HEK293 (cell line): Measurements from ENCODE around the gene IGFBP5.

Experiments
- EGR2 ChIP-seq: fragments of 450-650 bp; formaldehyde crosslinking; IDR thresholded peaks from 2 replicates; pipeline ENCODE4 v1.5.1; 2016; ENCODE audit warnings: low read depth, missing biosample characterization, missing genetic modification characterization
- KLF10 ChIP-seq: fragments of 450-650 bp; IDR thresholded peaks from 2 replicates; pipeline ENCODE4 v1.5.1; 2018; ENCODE audit warnings: missing biosample characterization, mild to moderate bottlenecking, missing genetic modification characterization
- SETDB1 ChIP-seq: IDR thresholded peaks from one replicate; pipeline ENCODE4 v1.6.1; 2017; ENCODE audit warnings: mild to moderate bottlenecking, low read length, moderate library complexity, mixed read lengths; ENCODE audit not compliant: insufficient read length
- ZBTB20 ChIP-seq: fragments of 450-650 bp; formaldehyde crosslinking; IDR thresholded peaks from 2 replicates; pipeline ENCODE4 v1.5.1; 2016; ENCODE audit warnings: missing biosample characterization, missing genetic modification characterization
- ZNF169 ChIP-seq: fragments of 450-650 bp; formaldehyde crosslinking; IDR thresholded peaks from 2 replicates; pipeline ENCODE4 v1.5.1; 2016; ENCODE audit warnings: missing biosample characterization, missing genetic modification characterization
- ZNF837 ChIP-seq: fragments of 450-650 bp; formaldehyde crosslinking; IDR thresholded peaks from 2 replicates; pipeline ENCODE4 v1.5.1; 2016; ENCODE audit warnings: missing biosample characterization, missing genetic modification characterization
- TF ChIP-seq, protein P1 (sequence below): fragments of 450-650 bp; formaldehyde crosslinking; IDR thresholded peaks from 2 replicates; pipeline ENCODE4 v1.5.1; 2016; ENCODE audit warnings: missing biosample characterization, missing genetic modification characterization

DNA sequence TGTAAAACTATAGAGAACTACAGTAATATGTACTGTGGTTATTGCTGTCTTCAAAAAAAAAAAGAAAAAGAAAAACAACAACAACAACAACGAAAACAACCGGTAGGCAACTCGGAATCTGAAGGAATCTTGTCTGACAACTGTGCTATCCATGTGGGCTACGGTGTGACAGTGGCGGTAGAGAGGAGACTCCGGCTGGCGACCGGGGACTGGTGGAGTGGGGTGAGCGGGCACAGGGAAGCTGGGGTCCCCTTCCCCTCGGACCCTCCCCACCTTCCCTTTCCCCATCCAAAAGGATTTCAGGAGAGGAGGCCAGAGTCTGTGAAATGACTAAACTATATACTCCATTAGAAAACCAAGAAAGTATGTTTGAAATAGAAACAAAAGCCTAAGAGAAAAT lies 22.9 kb downstream of the IGFBP5 start:
- TF ChIP-seq ZNF169 (tag by site-specific recombination) (no peak), EGR2 (tag by site-specific recombination) (no peak), SETDB1 (no peak), ZNF837 (no peak), KLF10 (tag by site-specific recombination) (no peak), ZBTB20 (tag by site-specific recombination) (no peak)
- TF ChIP-seq, protein P1, sequence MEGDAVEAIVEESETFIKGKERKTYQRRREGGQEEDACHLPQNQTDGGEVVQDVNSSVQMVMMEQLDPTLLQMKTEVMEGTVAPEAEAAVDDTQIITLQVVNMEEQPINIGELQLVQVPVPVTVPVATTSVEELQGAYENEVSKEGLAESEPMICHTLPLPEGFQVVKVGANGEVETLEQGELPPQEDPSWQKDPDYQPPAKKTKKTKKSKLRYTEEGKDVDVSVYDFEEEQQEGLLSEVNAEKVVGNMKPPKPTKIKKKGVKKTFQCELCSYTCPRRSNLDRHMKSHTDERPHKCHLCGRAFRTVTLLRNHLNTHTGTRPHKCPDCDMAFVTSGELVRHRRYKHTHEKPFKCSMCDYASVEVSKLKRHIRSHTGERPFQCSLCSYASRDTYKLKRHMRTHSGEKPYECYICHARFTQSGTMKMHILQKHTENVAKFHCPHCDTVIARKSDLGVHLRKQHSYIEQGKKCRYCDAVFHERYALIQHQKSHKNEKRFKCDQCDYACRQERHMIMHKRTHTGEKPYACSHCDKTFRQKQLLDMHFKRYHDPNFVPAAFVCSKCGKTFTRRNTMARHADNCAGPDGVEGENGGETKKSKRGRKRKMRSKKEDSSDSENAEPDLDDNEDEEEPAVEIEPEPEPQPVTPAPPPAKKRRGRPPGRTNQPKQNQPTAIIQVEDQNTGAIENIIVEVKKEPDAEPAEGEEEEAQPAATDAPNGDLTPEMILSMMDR (tag by site-specific recombination) = no peak
